GM12801 (cell line): Measurements from ENCODE around the gene ZKSCAN4.

Experiments used
- TF ChIP-seq, protein P1 (sequence below): IDR thresholded peaks from one replicate; pipeline ENCODE4 v1.5.1; 2011; ENCODE audit warnings: control low read depth; ENCODE audit not compliant: insufficient read length; ENCODE audit errors: extremely low read depth

The ZKSCAN4 gene

DNA sequence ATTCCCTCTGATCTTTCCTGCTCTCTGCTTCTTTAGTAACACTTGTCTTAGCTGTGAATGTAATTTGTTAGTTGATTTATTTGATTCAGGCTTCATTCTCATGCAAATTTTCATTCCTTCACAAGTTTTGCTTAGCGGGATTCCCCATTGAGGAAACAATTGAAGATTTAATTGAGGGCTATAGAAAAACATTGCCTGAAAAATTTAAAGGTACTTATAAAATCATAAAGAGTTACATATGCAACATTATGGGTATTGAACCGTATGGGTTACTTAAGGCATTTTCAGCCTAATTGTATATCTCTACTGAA is 38.9 kb downstream of the ZKSCAN4 start:
- TF ChIP-seq, protein P1, sequence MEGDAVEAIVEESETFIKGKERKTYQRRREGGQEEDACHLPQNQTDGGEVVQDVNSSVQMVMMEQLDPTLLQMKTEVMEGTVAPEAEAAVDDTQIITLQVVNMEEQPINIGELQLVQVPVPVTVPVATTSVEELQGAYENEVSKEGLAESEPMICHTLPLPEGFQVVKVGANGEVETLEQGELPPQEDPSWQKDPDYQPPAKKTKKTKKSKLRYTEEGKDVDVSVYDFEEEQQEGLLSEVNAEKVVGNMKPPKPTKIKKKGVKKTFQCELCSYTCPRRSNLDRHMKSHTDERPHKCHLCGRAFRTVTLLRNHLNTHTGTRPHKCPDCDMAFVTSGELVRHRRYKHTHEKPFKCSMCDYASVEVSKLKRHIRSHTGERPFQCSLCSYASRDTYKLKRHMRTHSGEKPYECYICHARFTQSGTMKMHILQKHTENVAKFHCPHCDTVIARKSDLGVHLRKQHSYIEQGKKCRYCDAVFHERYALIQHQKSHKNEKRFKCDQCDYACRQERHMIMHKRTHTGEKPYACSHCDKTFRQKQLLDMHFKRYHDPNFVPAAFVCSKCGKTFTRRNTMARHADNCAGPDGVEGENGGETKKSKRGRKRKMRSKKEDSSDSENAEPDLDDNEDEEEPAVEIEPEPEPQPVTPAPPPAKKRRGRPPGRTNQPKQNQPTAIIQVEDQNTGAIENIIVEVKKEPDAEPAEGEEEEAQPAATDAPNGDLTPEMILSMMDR, result no peak

DNA sequence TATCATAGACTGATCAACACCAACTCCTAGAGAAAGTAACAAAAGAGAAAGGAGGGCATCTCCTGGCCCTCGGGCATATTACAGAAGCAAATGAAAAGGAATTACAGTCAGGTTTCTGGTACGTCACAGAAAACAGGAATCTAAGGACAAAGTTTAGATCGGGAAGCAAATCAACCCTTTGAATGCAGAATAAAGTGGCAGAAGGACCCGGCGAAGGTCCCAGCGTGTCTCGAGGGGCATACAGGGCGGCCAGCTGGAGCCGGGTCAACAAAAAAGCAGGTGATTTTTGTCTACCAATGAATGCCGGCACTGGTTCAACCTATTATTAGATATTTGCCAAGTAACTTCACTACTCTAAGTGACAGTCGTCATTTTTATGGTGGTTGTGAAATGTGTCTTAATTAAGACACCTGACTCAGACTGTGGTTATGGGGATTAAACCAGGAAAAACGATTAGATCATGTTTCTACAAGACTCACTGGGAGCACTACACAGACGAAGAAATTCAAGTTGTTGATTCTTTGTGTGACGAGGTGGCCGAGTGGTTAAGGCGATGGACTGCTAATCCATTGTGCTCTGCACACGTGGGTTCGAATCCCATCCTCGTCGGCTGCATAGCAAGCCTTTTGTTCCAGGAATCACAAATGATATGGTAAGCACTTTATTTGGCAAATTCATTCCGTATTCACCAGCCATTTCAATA is 39.4 kb downstream of the ZKSCAN4 start:
- TF ChIP-seq, protein P1, result no peak

DNA sequence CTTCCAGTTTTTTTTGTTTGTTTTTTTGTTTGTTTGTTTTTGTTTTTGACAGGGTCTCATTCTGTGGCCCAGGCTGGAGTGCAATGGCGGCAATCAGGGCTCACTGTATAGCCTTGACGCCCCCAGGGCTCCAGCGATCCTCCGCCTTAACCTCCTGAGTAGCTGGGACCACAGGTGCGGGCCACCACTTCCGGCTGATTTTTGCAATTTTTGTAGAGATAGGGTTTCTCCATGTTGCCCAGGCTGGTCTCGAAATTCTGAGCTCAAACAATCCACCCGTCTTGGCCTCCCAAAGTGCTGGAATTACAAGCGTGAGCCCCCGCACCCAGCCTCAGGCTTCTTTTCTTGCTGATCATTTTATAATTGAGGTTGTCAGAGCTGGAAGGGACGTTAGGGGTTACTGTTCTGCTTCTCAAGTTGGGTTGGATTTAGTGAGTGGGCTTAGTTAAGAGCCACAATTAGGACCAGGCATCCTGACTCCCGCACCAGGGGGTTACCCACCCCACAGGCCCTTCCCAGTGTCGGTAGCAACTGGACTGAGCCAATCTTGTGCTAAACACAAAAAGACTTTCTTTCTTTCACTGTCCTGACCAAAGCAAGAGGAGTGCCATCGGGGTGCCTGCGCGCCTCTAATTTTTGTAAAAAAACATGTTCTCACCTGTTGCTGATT is 40.1 kb downstream of the ZKSCAN4 start:
- TF ChIP-seq, protein P1, result no peak

DNA sequence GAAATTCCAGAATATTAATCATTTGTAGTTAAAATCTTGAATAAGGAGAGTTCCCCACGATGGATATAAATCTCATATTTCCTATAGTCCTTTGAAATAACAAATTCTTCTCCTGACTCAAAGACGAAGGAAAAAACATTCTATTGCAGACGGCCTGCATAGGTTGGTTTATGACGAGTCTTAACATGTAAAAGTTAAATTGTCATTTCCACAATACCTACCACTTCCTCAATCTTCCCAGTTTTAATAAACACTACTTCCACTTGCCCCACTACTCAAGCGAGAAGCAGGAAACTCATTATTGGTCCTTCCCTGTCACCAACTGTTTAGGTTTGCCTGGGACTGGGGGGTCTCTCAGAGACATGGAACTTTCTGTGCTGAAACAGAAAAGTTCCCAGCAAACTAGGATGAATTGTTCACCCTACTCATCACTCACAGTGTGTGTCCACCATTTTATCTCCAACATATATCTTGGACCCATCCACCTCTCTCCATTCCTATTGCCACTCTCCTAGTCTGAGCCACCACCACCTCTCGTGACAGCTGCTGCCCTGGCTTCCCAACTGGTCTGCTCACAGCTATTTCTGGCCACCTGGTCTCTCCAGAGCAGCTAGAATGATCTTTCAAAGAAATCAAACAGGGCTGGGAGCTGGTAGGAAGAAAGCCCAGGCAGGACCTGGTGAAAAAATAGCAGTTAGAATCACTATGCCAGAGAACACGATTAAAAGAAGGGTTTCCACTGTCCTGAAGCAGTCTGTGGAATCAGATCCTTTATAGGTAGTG is 42.1 kb downstream of the ZKSCAN4 start:
- TF ChIP-seq, protein P1, result no peak

DNA sequence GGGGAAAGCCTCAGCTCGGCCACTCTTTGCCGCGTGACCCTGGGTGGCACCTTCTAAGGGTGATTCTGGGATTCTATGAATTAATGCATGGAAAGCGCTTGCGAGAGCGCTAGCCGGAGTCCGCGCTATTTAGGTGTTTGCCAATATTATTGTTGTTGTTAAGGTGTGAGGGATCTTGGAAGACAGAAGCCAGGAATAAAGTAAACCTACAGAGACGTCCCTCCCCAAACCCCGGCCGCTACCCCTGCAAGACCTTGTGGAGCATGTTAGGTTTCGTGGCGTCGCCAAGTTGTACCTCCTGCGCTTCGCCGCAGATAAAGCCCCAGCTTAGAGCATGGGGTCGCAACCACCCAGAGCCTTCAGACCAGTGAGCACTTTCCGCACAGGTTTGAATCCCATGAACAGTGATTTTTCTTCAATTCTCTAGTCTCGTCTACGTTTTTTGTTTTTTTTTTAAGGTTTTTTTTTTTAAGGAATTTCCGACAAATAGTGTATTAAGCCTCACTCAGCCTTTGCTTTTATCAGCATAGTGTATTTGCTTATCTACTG is 43.9 kb downstream of the ZKSCAN4 start:
- TF ChIP-seq, protein P1, result no peak

DNA sequence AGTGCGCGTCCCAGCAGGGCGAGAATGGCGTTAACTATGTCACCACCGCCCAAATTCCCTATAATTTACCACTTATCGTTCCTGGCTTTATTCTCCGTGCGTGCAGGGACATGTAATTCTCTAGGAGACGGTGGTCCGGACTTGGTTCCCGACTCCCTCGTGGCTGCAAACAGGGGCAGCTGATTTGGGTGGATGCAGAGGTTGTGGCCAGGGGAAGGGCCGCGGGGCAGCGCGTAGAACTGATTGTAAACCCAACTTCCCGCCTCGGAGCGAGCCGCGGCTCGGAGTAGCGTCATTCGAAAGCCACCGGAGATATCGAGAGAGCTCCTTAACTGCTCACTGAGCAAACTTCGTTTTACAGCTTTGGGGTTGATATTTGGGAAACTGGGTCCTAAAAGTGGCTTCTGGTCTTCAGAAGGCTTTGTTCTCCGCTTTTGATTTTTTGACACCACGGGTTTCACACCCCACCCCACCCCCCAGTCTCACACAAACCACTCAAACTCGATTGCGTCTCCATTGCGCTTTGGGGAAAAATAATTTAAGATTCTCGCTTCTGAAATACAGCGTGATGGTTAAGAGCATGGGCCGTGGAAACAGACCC is 44.5 kb downstream of the ZKSCAN4 start:
- TF ChIP-seq, protein P1, result no peak

DNA sequence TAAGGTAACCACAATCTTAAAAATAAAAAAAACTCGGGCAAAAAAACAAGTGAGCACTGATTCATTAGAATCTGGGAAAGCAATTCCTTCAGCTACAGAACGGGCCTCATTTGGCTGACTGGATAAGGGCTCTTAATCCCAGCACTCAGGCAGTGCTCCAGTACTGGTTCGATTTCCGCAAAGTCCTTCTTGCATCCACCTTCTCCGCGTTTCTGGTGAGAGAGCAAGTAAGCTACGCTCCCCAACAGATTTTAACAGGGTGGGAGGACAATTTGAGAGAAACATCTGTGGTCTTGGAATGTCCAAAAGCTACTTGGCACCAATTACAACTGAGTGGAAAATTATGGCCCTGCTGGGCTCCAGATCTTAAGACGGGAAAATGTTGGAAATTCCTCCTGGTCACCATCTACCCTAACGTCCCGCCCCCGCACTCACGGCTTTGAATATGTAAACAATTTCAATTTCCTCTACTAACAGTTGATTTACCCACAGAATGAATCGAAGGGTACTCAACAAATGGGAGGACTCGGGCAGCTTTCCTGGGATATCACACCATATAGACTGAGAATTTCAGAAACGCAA is 45.0 kb downstream of the ZKSCAN4 start:
- TF ChIP-seq, protein P1, result no peak
